Measurements from ENCODE around the gene ANKRD45.
"Not testable (repeated sequence)": the region's sequence is repeated elsewhere in the genome, so short reads cannot be mapped to it uniquely, and the experiment has no call there.

The ANKRD45 gene

DNA sequence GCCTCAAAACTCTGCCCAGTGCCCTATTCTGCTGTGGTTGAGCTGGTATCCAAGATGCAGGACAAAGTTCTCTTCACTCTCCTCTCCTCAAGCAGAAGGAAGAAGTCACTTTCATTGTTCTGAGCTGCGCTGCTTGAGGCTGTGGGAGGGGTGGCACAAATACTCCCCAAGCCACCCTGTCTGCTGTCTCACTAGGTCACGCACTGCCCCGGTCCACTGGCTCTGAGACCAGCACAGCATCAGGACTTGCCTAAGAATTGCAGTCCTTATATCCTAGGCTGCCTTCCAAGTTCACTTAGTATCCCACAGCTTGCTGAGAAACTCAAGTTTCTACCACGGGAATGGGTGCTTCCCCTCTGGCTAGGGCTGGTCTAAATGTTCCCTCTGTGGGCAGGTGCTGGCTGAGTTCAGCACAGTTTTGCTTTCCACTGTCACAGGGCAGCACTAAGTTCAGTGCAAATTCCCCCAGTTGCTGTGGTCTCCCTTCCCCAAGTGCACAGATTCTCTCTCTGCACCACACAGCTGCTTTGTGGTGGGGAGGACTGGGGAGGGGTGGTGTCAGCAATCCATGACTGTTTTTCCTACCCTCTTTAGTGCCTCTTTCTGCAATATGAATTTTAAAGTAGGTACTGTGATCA, 99.2 kb downstream of the ANKRD45 start:
- DNase-seq = no peak

DNA sequence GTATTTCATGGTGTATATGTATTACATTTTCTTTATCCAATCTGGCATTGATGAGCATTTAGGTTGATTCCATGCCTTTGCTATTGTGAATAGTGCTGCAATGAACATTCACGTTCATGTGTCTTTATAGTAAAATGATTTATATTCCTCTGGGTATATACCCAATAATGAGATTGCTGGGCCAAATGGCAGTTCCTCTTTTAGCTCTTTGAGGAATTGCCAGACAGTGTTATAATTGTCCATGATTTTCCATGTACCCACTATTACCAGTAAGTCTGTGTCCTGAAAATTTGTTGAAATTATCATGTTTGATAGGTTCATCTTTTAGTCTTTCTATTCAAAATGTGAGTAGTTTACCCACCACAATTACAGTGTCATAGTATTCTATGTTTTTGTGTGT, 101.2 kb downstream of the ANKRD45 start:
- DNase-seq = no peak

DNA sequence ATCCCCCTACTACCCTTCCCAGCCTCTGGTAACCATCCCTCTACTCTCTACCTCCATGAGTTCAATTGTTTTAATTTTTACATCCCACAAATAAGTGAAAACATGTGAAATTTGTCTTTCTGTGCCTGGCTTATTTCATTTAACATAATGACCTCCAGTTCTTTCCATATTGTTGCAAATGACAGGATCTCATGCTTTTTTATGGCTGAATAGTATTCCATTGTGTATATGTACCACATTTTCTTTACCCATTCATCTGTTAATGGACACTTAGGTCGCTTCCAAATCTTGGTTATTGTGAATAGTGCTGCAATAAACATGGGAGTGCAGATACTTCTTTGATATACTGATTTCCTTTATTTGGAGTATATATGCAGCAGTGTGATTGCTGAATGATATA, 105.8 kb downstream of the ANKRD45 start:
- not testable (repeated sequence) for DNase-seq

DNA sequence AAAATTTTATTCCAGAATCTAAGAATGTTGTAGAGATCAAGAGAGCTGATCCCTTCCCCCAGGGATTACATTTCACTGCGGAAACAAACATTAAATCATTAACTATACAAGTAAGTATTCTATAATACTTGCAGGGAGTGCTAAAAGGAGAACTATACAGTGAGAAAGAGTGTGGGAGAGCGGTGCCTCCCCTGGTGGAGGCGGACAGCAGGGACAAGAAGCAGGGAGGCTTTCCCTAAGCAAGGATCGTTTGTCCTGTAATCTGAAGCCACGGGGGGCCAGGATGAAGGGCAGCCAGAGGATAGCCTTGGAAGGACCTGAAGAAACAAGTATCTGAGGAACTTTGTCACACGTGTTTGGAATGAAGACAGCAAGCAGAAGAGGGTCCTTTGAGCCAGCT, 106.8 kb downstream of the ANKRD45 start:
- peak; percentile 29 for DNase-seq

DNA sequence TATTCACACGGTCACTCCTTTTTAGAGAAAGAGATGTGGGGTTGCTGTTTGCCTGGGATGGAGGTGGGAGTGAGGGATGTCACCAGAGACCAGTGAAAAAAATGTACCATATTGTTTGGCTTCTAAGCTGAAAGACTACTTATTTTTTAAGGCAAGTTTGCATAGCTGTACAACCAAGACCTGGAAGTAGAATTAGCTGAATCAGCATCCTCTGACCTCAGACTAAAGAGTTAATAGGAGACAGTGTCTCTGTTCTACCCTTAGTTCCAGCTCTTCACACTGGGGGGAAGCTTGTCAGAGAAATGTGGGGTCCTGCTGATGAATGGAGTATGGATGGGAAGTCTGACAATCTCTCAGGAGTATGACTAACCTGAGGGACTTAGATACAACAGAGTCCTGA, 108.4 kb downstream of the ANKRD45 start:
- DNase-seq = no peak

DNA sequence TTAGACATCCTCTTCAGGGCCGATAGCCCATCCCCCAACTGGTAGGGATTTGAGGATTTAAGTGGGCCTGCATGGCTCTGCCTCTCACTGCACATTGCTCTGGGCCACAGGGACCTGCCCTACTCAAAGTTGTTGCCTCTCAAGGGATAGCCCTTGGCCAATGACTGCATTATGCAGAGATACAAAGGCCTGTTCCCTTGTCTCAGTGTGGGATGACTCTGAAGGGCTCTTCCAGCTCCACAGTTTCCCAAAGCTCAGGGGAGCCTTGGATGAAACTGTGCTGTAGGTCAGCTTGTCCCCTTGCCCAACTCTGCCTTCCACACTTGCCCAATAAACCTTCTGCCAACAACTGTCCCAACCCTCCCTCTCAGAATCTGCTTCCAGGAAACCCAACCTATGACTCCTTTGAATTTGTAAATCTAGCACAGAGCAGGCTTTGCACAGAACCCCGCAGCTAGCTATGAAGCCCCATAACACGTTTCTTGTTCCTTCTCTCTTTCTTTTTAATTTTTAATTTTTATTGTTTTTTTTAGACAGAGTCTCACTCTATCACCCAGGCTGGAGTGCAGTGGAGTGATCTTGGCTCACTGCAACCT, 109.3 kb downstream of the ANKRD45 start:
- no peak for DNase-seq

All from NCI-H69 (cell line).